Parathyroid adenoma (tissue), 2 donors: ENCODE measurements around the gene RFTN1.

Source experiments
- H2AFZ ChIP-seq: fragments of 300-600 bp; sonication (generic); one replicate; pipeline ENCODE4 v1.7.0; 2017; ENCODE audit warnings: antibody characterized with exemption, mild to moderate bottlenecking
- H3K27ac ChIP-seq: fragments of 300-600 bp; sonication (generic); one replicate; pipeline ENCODE4 v1.7.0; 2017
- H3K27me3 ChIP-seq: fragments of 300-600 bp; sonication (generic); one replicate; pipeline ENCODE4 v1.7.0; 2017; ENCODE audit warnings: low read length; ENCODE audit not compliant: control insufficient read depth, insufficient read depth
- H3K36me3 ChIP-seq: fragments of 300-600 bp; sonication (generic); one replicate; pipeline ENCODE4 v1.7.0; 2017; ENCODE audit warnings: low read length; ENCODE audit not compliant: control insufficient read depth, insufficient read depth
- H3K4me1 ChIP-seq: fragments of 300-600 bp; sonication (generic); one replicate; pipeline ENCODE4 v1.7.0; 2017; ENCODE audit warnings: control low read depth
- H3K4me2 ChIP-seq: fragments of 300-600 bp; sonication (generic); one replicate; pipeline ENCODE4 v1.7.0; 2017; ENCODE audit warnings: low read length
- H3K4me3 ChIP-seq: fragments of 300-600 bp; sonication (generic); one replicate; pipeline ENCODE4 v1.7.0; 2017; ENCODE audit warnings: low read depth, low read length
- H3K79me2 ChIP-seq: fragments of 300-600 bp; sonication (generic); one replicate; pipeline ENCODE4 v1.7.0; 2017; ENCODE audit warnings: control low read depth
- H3K9ac ChIP-seq: fragments of 300-600 bp; sonication (generic); one replicate; pipeline ENCODE4 v1.7.0; 2017; ENCODE audit warnings: mild to moderate bottlenecking
- H3K9me3 ChIP-seq: fragments of 300-600 bp; sonication (generic); one replicate; pipeline ENCODE4 v1.7.0; 2017; ENCODE audit warnings: low read length; ENCODE audit not compliant: control insufficient read depth
- TF ChIP-seq, protein P1 (sequence below): fragments of 300-600 bp; sonication (generic); IDR thresholded peaks from one replicate; pipeline ENCODE4 v1.7.0; 2017; ENCODE audit warnings: antibody characterized with exemption, mild to moderate bottlenecking
- donor health status: primary hyperparathyroidism.

The RFTN1 gene

DNA sequence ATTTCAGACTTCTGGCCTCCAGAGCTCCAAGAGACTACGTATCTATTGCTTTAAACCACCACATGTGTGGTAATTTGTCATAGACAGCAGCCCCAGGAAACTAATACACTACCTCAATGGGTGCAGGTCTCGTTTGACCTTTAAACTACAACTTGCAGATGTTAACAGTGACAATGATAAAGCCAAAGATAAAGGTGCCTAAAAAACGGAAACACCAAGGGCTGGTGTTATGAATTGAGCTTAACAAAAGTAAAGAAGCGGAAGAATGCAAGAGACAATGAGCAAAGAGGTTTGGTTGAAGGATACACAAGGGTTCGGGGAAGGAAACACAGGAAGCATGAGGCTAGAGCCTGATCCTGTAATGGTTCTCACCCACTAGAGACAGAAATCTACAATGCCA, 50.8 kb downstream of the RFTN1 start:
- no peaks in the 10 kb centered on the region for H3K79me2 ChIP-seq
- no peaks in the 10 kb centered on the region for H3K27me3 ChIP-seq
- no peaks in the 10 kb centered on the region for H3K4me1 ChIP-seq
- no peak overlapping the region for H3K9ac ChIP-seq
- H2AFZ ChIP-seq: no peak overlapping the region
- H3K4me3 ChIP-seq: no peak overlapping the region
- H3K36me3 ChIP-seq: no peaks in the 10 kb centered on the region
- no peak overlapping the region for H3K4me2 ChIP-seq
- H3K9me3 ChIP-seq: no peaks in the 10 kb centered on the region
- no peak overlapping the region for H3K27ac ChIP-seq
- TF ChIP-seq, protein P1, sequence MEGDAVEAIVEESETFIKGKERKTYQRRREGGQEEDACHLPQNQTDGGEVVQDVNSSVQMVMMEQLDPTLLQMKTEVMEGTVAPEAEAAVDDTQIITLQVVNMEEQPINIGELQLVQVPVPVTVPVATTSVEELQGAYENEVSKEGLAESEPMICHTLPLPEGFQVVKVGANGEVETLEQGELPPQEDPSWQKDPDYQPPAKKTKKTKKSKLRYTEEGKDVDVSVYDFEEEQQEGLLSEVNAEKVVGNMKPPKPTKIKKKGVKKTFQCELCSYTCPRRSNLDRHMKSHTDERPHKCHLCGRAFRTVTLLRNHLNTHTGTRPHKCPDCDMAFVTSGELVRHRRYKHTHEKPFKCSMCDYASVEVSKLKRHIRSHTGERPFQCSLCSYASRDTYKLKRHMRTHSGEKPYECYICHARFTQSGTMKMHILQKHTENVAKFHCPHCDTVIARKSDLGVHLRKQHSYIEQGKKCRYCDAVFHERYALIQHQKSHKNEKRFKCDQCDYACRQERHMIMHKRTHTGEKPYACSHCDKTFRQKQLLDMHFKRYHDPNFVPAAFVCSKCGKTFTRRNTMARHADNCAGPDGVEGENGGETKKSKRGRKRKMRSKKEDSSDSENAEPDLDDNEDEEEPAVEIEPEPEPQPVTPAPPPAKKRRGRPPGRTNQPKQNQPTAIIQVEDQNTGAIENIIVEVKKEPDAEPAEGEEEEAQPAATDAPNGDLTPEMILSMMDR: no peak

DNA sequence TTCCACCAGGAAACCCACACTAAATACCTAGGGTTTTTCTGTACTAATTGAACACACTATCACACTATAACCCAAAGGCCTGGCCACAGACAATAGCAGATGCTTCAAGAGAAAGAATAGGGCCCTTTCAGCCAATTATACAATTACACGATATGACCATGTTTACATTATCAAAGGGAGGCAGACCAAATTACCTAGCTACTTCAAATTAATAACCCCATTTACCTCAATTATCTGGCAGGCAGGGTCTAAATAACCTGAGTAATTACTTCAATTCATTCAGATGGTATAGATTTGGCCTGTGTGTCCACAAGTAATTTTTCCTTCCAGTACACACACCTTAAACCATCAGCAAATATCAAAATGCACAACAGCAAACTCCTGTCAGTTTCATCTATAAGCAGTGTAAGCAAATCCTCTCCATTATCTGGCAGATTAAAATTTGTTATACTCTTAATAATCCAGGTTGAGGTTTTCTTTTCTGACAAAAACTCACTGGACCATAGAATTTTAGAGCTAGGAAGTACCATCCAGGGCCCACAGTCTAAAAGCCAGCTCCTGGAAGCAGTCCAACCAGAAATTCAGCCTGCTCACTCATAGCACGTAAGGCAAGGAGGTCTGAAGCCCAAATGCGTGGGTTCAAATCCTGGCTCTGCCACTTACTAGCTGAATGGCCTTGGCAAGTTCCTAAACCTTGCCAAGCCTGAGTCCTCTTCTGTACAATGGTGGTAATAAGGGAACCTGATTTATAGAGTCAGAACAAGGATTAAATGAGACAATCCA, 51.8 kb downstream of the RFTN1 start:
- Histone ChIP-seq H3K36me3 (no peaks in the 10 kb centered on the region), H3K9ac (no peak overlapping the region), H3K27ac (no peak overlapping the region), H3K79me2 (no peaks in the 10 kb centered on the region), H3K4me2 (no peak overlapping the region), H3K4me3 (no peak overlapping the region), H3K27me3 (no peaks in the 10 kb centered on the region), H2AFZ (no peak overlapping the region), H3K4me1 (no peaks in the 10 kb centered on the region), H3K9me3 (no peaks in the 10 kb centered on the region)
- TF ChIP-seq, protein P1: no peak

DNA sequence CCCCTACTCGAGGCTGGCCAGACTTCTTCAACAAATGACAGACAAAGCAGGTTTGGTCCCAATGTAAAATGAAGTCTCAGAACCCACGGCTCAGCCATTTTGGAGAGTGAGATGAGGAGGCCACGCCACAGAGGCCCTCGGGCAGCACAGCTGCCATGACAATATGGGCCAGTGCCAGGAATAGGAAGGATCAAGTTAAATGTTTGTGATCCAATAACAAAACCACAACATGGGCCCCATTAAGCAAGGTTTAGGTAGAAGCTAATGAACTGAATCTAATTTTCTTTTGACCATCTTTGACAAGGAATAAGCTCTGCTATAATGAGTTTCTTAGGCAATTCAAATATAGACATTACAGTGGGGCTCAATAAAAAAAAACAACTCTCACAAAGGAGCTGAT, 52.6 kb downstream of the RFTN1 start:
- H3K9ac ChIP-seq: no peak overlapping the region
- H3K4me1 ChIP-seq: no peaks in the 10 kb centered on the region
- TF ChIP-seq, protein P1: no peak
- no peak overlapping the region for H3K27ac ChIP-seq
- H3K4me3 ChIP-seq: no peak overlapping the region
- H3K9me3 ChIP-seq: no peaks in the 10 kb centered on the region
- H3K79me2 ChIP-seq: no peaks in the 10 kb centered on the region
- no peak overlapping the region for H2AFZ ChIP-seq
- no peak overlapping the region for H3K4me2 ChIP-seq
- no peaks in the 10 kb centered on the region for H3K27me3 ChIP-seq
- no peaks in the 10 kb centered on the region for H3K36me3 ChIP-seq

DNA sequence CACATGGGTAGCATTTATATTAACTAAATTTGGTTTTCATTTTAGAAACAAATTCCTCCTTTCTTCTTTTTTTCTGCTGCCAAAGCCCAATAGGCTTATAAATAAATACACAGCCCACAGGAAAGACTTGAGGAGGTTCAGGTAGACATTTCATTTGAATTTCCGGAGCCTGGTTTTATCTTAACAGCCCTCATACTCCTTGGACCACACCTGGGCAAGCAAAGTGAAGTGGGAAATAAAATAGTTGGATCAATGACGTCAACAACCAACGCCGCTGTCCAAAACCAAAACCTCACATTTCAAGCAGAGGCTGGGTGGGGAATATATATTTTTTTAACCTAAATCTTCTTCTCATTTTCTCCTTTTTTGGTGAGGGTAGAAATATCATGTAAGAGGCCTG, 53.2 kb downstream of the RFTN1 start:
- Histone ChIP-seq H3K27me3 (no peaks in the 10 kb centered on the region), H3K79me2 (no peaks in the 10 kb centered on the region), H3K4me3 (no peak overlapping the region), H3K4me1 (no peaks in the 10 kb centered on the region), H3K9me3 (no peaks in the 10 kb centered on the region), H3K36me3 (no peaks in the 10 kb centered on the region), H2AFZ (no peak overlapping the region), H3K27ac (no peak overlapping the region), H3K4me2 (no peak overlapping the region), H3K9ac (no peak overlapping the region)
- TF ChIP-seq, protein P1: no peak

DNA sequence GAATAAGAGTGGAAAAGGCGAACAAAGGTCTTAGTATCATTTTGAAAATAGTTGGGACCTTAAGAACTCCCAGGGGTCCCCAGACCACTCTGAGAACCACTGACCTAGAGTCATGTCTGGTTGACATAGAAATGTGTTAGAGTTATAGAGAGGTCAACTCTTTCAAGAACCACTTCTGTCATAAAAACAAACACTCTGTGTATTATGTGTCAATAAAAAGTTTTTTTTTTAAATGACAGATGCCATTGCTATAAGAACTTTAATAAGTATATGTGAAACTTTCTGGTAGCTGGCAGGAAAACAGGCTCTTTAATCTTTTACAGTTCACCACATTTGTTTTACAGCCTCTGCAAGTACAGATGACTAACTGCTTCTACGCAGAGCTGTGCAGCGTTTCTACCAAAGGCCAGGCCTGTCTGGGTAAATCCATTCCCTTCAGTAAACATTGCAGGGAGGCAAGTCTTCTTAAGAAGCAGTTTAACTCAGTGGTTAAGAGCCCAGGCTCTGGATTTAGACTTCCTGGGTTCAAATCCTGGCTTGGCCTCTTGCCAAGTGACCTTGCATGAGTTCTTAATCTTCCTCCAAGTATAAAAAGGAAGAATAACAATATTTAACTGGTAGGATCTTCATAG, 56.6 kb downstream of the RFTN1 start:
- Histone ChIP-seq H3K79me2 (no peaks in the 10 kb centered on the region), H3K27me3 (no peaks in the 10 kb centered on the region), H3K4me1 (no peaks in the 10 kb centered on the region), H3K4me3 (no peak overlapping the region), H3K9ac (no peak overlapping the region), H3K4me2 (no peak overlapping the region), H3K36me3 (no peaks in the 10 kb centered on the region), H2AFZ (no peak overlapping the region), H3K9me3 (no peaks in the 10 kb centered on the region), H3K27ac (no peak overlapping the region)
- TF ChIP-seq, protein P1: no peak
